IgD-negative memory B cell (primary cell): ENCODE results near the gene INVS. TPM values are rescaled to one million over a fixed set of nuclear protein-coding genes. Genes with fewer than 3 reads are reported as not detected.
"Not testable (repeated sequence)": the region's sequence is repeated elsewhere in the genome, so short reads cannot be mapped to it uniquely, and the experiment has no call there.

ENCODE experiments used
- H3K27ac Mint-ChIP-seq, 3 donors: one replicate each; pipeline ENCODE4 v1.8.0; 2020 to 2022; ENCODE audit warnings: mild to moderate bottlenecking in 3 of 3, mixed read lengths in 3 of 3, moderate library complexity in 1 of 3
- H3K27me3 Mint-ChIP-seq: one replicate; pipeline ENCODE4 v1.8.0; 2021; ENCODE audit warnings: mixed read lengths
- H3K36me3 Mint-ChIP-seq: one replicate; pipeline ENCODE4 v1.8.0; 2020; ENCODE audit warnings: mild to moderate bottlenecking, mixed read lengths
- H3K4me1 Mint-ChIP-seq, 3 donors: one replicate each; pipeline ENCODE4 v1.8.0; 2020 to 2022; ENCODE audit warnings: mixed read lengths in 3 of 3, mild to moderate bottlenecking in 1 of 3
- H3K4me3 Mint-ChIP-seq, 4 donors: one replicate each; pipeline ENCODE4 v1.8.0; 2020 to 2022; ENCODE audit warnings: mild to moderate bottlenecking in 4 of 4, mixed read lengths in 4 of 4, moderate library complexity in 3 of 4
- H3K9me3 Mint-ChIP-seq, 3 donors: one replicate each; pipeline ENCODE4 v1.8.0; 2020 to 2021; ENCODE audit warnings: mixed read lengths in 3 of 3, mild to moderate bottlenecking in 1 of 3
- polyA plus RNA-seq: library from polyadenylated mRNA; unstranded; fragments of 300-500 nt; fragmentation: Illumina TruSeq; gene quantifications from one replicate; pipeline ENCODE4 v1.2.3, GENCODE V29; 2021

The INVS gene
- polyA plus RNA-seq, 1 donor from 2014 or later: 12.7 TPM

DNA sequence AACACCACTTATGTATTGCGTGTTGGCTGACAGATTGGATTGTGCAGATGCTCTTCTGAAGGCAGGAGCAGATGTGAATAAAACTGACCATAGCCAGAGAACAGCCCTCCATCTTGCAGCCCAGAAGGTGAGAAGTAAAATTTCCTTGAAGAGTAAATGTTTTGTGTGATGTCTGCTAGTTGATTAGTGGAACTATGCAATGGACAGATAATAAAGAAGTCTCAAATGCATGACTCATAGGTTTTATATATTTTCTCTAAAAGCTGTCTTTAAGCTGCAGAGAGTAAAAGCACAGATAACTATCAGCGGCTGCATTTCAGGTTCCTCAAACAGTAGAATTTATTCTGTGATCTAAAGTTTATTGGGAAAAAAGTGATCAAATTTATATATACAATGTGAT lies 27.4 kb downstream of the INVS start:
- no peaks in the 10 kb centered on the region for H3K9me3 Mint-ChIP-seq
- no peaks in the 10 kb centered on the region for H3K27me3 Mint-ChIP-seq
- H3K27ac Mint-ChIP-seq: no peak overlapping the region
- peaks cover 0 to 7% (median 1%) of the 10 kb centered on the region in 3 donors for H3K4me1 Mint-ChIP-seq
- no peak overlapping the region for H3K4me3 Mint-ChIP-seq
- peaks cover 5% of the 10 kb centered on the region for H3K36me3 Mint-ChIP-seq

DNA sequence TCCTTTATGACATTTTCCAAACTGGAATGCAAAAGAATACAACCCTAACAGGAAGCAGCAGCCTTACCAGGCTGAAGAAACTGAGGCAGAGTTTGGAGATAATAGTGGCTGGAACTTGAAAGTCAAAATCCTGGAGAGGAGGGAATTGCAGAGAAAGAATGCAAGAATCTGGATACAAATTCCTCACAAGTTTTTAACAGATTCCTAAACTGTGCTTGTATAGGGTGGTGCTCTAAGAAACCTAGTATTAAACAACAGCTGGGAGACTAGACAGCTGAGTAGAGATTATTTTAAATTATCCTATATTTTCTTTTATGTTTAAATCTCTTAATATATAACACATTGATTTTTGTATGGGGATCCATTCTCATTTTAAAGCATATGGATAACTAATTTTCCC lies 30.7 kb downstream of the INVS start:
- Mint-ChIP-seq H3K4me1 (peaks cover 0 to 6% (median 1%) of the 10 kb centered on the region in 3 donors), H3K27ac (no peak overlapping the region), H3K4me3 (no peak overlapping the region), H3K9me3 (no peaks in the 10 kb centered on the region), H3K36me3 (peaks cover 6% of the 10 kb centered on the region), H3K27me3 (no peaks in the 10 kb centered on the region)

DNA sequence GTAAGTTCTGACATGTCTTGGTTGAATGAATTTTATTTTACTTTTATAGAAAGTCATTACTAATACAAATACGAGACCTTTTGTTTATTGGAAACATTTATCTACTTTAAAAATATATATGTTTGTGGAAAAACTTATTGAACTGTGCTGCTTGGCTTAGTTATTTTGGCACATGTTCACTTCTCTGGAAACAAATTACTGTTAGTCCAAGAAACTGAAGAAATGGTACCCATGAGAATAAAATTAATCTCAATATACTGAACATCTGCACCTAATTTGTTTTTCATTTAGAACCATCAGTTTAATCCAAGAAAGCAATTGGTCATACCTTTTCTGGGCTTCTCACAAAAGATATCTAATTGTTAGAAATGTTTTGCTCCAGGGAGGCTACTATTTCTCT lies 32.2 kb downstream of the INVS start:
- Mint-ChIP-seq H3K27ac (no peak overlapping the region), H3K4me1 (peaks cover 0 to 5% (median 0%) of the 10 kb centered on the region in 3 donors), H3K4me3 (no peak overlapping the region), H3K27me3 (no peaks in the 10 kb centered on the region), H3K36me3 (peaks cover 4% of the 10 kb centered on the region), H3K9me3 (no peaks in the 10 kb centered on the region)

DNA sequence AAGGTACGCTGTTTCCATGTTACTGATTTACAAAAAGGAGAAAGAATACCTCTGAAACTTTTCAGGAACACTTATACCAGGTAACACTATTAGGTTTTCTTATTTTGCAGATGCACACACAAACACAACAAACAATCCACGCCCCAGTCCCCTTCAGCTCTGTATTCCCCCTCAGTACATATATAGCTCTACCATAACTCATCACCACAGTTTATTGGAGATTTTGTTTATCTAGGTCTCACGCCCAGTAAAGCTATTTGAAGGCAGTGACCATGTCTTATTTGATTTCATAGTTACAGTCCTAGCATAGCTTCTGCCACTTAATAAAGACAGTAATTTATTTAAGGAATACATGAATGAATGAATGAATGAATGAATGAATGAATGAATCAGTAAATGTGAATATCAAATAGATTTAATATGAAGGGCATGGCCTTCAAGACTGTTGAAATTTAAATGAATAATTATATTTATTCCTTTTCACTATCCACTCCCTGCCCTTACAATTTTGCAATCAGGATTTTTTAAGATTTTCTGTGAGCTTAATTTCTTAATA lies 32.9 kb downstream of the INVS start:
- H3K36me3 Mint-ChIP-seq: peaks cover 4% of the 10 kb centered on the region
- H3K4me1 Mint-ChIP-seq: peaks cover 0 to 5% (median 1%) of the 10 kb centered on the region in 3 donors
- no peak overlapping the region for H3K4me3 Mint-ChIP-seq
- H3K27ac Mint-ChIP-seq: no peak overlapping the region
- no peaks in the 10 kb centered on the region for H3K27me3 Mint-ChIP-seq
- no peaks in the 10 kb centered on the region for H3K9me3 Mint-ChIP-seq

DNA sequence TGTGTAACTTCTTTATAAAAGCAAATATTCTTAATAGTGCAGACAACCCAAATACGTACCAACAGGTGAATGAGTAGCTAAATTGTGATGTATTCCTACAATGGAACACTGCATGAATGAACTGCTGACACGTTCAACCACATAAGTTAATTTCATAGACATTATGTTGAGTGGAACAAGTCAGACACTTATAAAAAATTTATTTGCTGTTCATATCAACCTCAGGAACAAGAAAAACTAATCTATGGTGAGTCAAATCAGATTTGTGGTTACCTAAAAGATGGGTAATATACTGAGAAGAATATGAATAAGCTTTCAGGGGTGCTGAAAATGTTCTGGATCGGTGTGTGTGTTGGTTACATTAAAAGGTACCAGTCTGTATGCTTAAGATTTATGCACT lies 35.7 kb downstream of the INVS start:
- Mint-ChIP-seq H3K27me3 (no peaks in the 10 kb centered on the region), H3K4me3 (no peak overlapping the region), H3K36me3 (peaks cover 6% of the 10 kb centered on the region)

DNA sequence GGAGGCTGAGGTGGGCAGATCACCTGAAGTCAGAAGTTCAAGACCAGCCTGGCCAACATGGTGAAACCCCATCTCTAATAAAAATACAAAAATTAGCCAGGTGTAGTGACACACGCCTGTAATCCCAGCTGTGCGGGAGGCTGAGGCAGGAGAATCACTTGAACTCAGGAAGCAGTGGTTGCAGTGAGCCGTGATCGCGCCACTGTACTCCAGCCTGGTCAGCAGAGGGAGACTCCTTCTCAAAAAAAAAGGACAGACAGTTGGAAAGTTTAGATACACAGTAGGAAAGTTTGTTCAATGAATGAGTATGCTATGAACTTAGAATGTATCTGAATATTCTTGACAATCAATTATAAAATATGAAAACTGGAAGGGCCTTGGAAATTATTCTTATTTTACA lies 37.8 kb downstream of the INVS start:
- H3K36me3 Mint-ChIP-seq, H3K27me3 Mint-ChIP-seq, H3K27ac Mint-ChIP-seq, H3K9me3 Mint-ChIP-seq, H3K4me1 Mint-ChIP-seq, H3K4me3 Mint-ChIP-seq: not testable (repeated sequence)

More for the DNA sequence above, 35.7 kb downstream of the INVS start:
- Mint-ChIP-seq H3K4me1 (peaks cover 0 to 5% (median 4%) of the 10 kb centered on the region in 3 donors), H3K9me3 (no peaks in the 10 kb centered on the region), H3K27ac (no peak overlapping the region)

DNA sequence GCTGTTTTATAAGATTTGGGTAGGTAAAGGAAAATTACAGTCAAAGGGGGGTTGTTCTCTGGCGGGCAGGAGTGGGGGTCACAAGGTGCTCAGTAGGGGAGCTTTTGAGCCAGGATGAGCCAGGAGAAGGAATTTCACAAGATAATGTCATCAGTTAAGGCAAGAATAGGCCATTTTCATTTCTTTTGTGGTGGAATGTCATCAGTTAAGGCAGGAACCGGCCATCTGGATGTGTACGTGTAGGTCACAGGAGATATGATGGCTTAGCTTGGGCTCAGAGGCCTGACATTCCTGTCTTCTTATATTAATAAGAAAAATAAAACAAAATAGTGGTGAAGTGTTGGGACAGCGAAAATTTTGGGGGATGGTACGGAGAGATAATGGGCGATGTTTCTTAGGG lies 41.3 kb downstream of the INVS start:
- not testable (repeated sequence) for H3K4me1 Mint-ChIP-seq, H3K27me3 Mint-ChIP-seq, H3K36me3 Mint-ChIP-seq, H3K9me3 Mint-ChIP-seq, H3K4me3 Mint-ChIP-seq, H3K27ac Mint-ChIP-seq

DNA sequence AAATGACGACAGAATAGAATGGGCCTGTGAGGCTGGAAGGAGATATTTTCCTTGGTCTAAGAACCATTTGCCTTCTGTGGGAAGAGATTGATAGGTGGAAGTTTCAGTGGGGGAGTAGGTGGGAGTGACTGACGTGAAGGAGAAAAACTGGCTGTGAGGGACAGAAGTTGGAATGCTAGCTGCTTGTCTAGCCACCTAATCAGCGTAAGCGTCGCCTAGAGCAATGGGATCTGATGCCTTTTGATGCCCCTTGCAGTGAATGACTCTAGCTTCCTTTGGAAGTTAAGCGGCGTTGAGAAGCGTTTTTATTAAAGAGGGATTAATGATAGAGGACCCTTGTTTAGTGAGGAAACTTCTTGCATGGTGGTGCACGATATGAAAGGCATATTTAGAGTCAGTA lies 42.8 kb downstream of the INVS start:
- H3K27me3 Mint-ChIP-seq, H3K27ac Mint-ChIP-seq, H3K36me3 Mint-ChIP-seq, H3K4me3 Mint-ChIP-seq, H3K9me3 Mint-ChIP-seq, H3K4me1 Mint-ChIP-seq: not testable (repeated sequence)

DNA sequence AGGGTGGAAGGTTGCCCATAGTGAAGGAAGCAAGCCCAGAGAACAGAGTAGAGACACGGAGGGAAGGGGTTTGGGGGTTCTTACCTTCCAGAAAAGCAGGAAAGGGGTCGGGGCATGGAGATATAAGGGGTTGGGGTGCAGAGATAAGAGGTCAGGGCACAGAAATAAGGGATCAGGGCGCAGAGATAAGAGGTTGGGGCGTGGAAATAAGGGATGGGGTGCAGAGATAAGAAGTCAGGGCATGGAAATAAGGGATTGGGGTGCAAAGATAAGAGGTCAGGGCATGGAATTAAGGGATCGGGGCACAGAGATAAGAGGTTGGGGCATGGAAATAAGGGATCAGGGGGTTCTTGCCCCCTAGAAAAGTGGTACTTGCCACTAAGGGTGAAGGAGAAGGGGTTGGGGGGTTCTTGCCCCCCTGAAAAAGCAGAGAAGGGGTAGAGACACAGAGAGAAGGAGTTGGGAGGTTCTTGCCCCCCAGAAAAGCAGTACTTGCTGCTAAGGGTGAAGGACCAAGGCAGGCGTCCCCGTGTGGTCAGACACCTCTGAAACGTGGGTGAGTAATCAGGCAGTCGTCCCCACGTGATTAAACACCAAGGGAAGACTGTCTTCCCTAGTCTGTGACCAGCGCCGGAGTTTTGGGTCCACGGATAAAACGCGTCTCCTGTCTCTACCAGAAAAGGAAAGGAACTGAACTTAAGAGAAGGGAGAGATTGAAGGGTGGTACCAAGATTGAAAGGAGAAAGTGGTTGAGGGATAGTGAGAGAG lies 46.3 kb downstream of the INVS start:
- not testable (repeated sequence) for H3K4me1 Mint-ChIP-seq, H3K4me3 Mint-ChIP-seq, H3K27me3 Mint-ChIP-seq, H3K27ac Mint-ChIP-seq, H3K36me3 Mint-ChIP-seq, H3K9me3 Mint-ChIP-seq

DNA sequence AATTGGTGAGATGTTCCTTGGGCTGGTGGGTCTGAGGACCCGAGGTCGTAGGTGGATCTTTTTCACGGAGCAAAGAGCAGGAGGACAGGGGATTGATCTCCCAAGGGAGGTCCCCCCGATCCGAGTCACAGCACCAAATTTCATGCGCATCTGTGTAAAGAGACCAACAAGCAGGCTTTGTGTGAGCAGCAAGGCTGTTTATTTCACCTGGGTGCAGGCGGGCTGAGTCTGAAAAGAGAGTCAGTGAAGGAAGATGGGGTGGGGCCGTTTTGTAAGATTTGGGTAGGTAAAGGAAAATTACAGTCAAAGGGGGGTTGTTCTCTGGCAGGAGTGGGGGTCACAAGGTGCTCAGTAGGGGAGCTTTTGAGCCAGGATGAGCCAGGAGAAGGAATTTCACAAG lies 46.9 kb downstream of the INVS start:
- H3K27me3 Mint-ChIP-seq, H3K4me3 Mint-ChIP-seq, H3K36me3 Mint-ChIP-seq, H3K9me3 Mint-ChIP-seq, H3K27ac Mint-ChIP-seq, H3K4me1 Mint-ChIP-seq: not testable (repeated sequence)

DNA sequence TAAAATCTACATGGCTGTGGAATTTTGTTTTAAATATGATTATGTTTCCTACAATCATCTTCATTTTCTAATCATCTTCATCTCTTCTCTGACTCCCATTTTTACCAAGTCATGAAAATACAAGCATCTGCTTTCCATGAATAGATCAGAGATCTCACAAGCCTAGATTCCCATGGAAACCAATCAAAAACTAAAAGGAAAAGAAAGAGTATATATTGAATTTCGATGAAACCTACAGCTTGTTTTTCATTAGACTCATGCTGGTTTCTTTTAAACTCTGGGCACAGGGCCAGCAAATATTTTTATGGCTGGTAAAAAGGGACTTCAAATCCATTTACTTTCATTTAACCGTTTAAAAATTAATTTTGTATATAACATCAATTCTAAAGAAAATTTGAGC lies 51.2 kb downstream of the INVS start:
- peaks cover 0 to 1% (median 0%) of the 10 kb centered on the region in 3 donors for H3K4me1 Mint-ChIP-seq

DNA sequence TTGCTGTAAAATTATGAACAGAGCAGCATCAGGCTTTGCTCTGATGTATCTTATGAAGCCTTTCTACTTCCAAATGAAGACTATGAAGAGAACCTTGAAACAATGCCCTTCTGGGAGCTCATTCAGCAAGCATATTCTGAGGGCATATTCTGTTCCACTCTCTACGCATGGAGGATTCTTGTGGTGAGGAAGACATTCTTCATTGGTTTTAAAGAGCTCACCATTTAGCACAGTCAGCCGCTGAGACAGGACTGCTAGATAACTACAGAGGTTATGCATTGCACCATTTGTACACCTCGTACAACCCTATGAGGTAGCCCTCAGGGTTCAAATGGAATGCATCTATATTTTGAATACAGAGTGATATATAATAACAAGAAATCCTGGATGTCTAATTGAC lies 61.0 kb downstream of the INVS start:
- H3K9me3 Mint-ChIP-seq: peaks cover 0 to 1% (median 0%) of the 10 kb centered on the region in 3 donors
- H3K4me1 Mint-ChIP-seq: peaks cover 0 to 4% (median 4%) of the 10 kb centered on the region in 3 donors
- H3K27ac Mint-ChIP-seq: no peak overlapping the region
- no peaks in the 10 kb centered on the region for H3K27me3 Mint-ChIP-seq
- peaks cover 3% of the 10 kb centered on the region for H3K36me3 Mint-ChIP-seq
- no peak overlapping the region for H3K4me3 Mint-ChIP-seq

More for the DNA sequence above, 51.2 kb downstream of the INVS start:
- H3K36me3 Mint-ChIP-seq: peaks cover 10% of the 10 kb centered on the region
- no peaks in the 10 kb centered on the region for H3K9me3 Mint-ChIP-seq
- no peak overlapping the region for H3K4me3 Mint-ChIP-seq
- no peak overlapping the region for H3K27ac Mint-ChIP-seq
- H3K27me3 Mint-ChIP-seq: no peaks in the 10 kb centered on the region

DNA sequence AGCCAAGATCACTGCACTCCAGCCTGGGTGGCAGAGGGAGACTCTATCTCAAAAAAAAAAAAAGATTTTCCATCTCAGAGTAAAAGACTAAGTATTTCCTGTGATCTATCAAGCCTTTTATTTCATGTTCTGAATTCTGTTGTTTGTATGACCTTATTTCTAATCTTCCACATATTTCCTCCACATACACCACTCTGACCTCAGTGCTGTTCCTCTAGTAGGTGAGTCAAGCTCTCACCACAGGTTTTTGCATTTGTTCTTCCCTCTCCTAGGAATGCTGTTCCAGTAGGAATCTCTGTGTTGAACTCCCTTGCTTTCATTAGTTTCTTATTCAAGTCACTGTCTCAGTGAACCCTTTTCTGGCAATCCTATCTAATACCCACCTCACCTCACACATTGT lies 68.1 kb downstream of the INVS start:
- no peaks in the 10 kb centered on the region for H3K4me1 Mint-ChIP-seq
- H3K27ac Mint-ChIP-seq: no peak overlapping the region
- no peaks in the 10 kb centered on the region for H3K27me3 Mint-ChIP-seq
- no peak overlapping the region for H3K4me3 Mint-ChIP-seq
- H3K36me3 Mint-ChIP-seq: peaks cover 6% of the 10 kb centered on the region
- H3K9me3 Mint-ChIP-seq: peaks cover 0 to 2% (median 2%) of the 10 kb centered on the region in 3 donors

DNA sequence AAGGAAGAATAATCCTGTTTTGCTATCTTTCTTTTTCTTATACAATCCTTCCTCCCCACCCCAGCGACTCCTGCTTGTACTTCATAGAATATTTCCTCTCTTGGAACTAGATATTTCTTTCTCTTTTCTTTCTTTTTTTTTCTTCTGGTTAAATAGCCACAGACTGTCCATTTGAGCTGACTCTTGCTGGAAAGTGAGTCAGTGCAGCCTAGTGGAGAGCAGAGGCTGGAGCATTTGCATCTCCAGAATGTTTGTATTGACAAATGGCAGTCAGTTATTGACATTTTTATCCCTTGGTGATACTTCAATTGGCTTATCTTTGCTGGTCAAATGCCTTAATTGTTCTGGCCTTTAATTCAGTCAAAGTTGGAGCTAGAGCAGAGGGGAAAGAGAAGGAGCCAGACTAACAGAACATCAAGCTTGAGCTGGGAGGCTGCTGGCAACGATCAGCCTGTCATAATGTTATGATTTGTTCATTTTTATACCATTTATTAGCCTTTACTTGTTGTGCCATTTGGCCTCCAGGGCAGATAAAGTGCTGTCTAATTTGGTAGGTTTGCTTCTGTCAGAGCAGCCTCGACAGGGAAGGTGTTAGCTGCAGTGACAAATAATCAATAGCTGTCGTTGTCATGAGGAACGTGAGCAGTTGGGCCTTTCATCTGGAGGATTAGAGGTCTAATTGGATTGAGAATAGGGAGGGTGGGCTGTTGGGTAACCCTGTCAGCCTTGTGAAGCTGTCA lies 69.0 kb downstream of the INVS start:
- Mint-ChIP-seq H3K36me3 (peaks cover 9% of the 10 kb centered on the region), H3K27ac (no peak overlapping the region)

DNA sequence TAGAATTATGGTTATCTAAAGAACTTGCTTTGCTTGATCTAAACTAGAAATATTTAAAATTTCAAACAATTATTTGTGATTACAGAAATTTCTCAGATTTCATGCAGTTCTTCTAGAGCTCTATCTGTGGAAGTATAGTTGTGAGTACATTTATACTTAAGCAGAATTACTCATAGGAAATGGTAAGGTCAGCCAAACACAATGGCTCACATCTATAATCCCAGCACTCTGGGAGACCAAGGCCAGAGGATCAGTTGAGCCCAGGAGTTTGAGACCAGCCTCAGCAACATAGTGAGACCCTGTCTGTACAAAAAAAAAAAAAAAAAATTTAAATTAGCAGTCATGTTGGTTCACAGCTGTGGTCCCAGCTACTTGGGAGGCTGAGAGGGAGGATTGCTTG lies 71.0 kb downstream of the INVS start:
- peaks cover 4 to 12% (median 7%) of the 10 kb centered on the region in 3 donors for H3K9me3 Mint-ChIP-seq
- H3K4me3 Mint-ChIP-seq: no peak overlapping the region

More for the DNA sequence above, 69.0 kb downstream of the INVS start:
- Mint-ChIP-seq H3K4me1 (no peaks in the 10 kb centered on the region), H3K4me3 (peak overlapping the region in 1 of 4 donors; percentile 34), H3K27me3 (no peaks in the 10 kb centered on the region), H3K9me3 (peaks cover 0 to 2% (median 2%) of the 10 kb centered on the region in 3 donors)

More for the DNA sequence above, 71.0 kb downstream of the INVS start:
- Mint-ChIP-seq H3K4me1 (no peaks in the 10 kb centered on the region), H3K36me3 (peaks cover 15% of the 10 kb centered on the region), H3K27ac (no peak overlapping the region), H3K27me3 (no peaks in the 10 kb centered on the region)
